Osteocyte (in vitro differentiated cells): Measurements from ENCODE around the gene DPP6. TPM values are rescaled to one million over a fixed set of nuclear protein-coding genes. Genes with fewer than 3 reads are reported as not detected.

Experiments
- DNase-seq: peaks from one replicate; pipeline ENCODE4 v3.0.0; 2021; ENCODE audit warnings: mixed read lengths; ENCODE audit not compliant: unreplicated experiment; ENCODE audit errors: extremely low spot score
- H3K27ac Mint-ChIP-seq: one replicate; pipeline ENCODE4 v1.8.0; 2021; ENCODE audit warnings: mild to moderate bottlenecking, mixed read lengths; ENCODE audit not compliant: unreplicated experiment
- H3K27me3 Mint-ChIP-seq: one replicate; pipeline ENCODE4 v1.8.0; 2021; ENCODE audit warnings: mixed read lengths; ENCODE audit not compliant: unreplicated experiment
- H3K36me3 Mint-ChIP-seq: one replicate; pipeline ENCODE4 v1.8.0; 2021; ENCODE audit warnings: mixed read lengths; ENCODE audit not compliant: unreplicated experiment
- H3K4me1 Mint-ChIP-seq: one replicate; pipeline ENCODE4 v1.8.0; 2021; ENCODE audit warnings: mixed read lengths; ENCODE audit not compliant: unreplicated experiment
- H3K4me3 Mint-ChIP-seq: one replicate; pipeline ENCODE4 v1.8.0; 2021; ENCODE audit warnings: mild to moderate bottlenecking, moderate library complexity, mixed read lengths; ENCODE audit not compliant: unreplicated experiment
- H3K9me3 Mint-ChIP-seq: one replicate; pipeline ENCODE4 v1.8.0; 2021; ENCODE audit warnings: mixed read lengths; ENCODE audit not compliant: unreplicated experiment
- total RNA-seq: library from RNA; stranded (reverse); gene quantifications from 2 replicates; pipeline ENCODE4 v1.2.1, GENCODE V29; 2021
- TF ChIP-seq, protein P1 (sequence below): fragments of 200-600 bp; sonication (generic); IDR thresholded peaks from 2 replicates; pipeline ENCODE4 v1.5.0; 2021; ENCODE audit warnings: antibody characterized with exemption, mild to moderate bottlenecking, moderate library complexity

The DPP6 gene
- total RNA-seq, 1 donor from 2014 or later = not detected

DNA sequence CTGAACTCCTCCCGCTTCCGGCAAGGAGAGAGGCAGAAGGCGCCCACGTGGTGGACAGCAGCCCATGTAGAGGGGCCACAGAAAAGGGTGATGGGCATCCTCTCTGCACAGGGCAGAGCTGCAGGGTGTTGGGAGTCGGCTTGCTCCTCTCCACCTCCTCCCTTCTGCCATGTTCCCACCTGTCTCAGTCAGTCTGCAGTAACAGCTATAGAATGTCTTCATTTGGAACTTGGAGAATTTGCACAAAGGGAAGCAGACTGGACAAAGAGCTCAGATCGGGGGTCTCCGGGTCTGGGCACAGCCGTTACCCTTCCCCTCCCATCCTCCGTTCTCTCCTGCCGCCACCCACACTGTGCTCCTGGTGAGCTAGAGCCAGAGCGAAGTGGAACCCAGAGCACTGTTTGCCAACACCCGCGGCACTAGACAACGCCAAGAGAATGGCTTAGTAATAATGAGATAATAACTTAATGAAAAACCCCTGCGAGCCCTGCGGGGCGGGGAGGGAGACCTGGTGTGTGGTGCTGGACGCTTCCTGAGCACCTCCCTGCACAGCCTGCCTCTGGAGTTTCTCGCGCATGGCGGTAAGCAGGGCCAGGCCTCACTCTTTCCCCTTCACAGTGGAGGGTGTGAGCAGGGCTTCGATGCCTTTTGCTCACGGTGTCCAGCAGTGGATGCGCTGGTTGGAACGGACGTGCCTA lies 696.0 kb downstream of the DPP6 start:
- Mint-ChIP-seq H3K36me3 (no peaks in the 10 kb centered on the region), H3K27me3 (no peaks in the 10 kb centered on the region), H3K4me3 (no peak overlapping the region), H3K4me1 (no peaks in the 10 kb centered on the region), H3K9me3 (peaks cover 43% of the 10 kb centered on the region), H3K27ac (no peak overlapping the region)
- TF ChIP-seq, protein P1, sequence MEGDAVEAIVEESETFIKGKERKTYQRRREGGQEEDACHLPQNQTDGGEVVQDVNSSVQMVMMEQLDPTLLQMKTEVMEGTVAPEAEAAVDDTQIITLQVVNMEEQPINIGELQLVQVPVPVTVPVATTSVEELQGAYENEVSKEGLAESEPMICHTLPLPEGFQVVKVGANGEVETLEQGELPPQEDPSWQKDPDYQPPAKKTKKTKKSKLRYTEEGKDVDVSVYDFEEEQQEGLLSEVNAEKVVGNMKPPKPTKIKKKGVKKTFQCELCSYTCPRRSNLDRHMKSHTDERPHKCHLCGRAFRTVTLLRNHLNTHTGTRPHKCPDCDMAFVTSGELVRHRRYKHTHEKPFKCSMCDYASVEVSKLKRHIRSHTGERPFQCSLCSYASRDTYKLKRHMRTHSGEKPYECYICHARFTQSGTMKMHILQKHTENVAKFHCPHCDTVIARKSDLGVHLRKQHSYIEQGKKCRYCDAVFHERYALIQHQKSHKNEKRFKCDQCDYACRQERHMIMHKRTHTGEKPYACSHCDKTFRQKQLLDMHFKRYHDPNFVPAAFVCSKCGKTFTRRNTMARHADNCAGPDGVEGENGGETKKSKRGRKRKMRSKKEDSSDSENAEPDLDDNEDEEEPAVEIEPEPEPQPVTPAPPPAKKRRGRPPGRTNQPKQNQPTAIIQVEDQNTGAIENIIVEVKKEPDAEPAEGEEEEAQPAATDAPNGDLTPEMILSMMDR = no peak
- DNase-seq = no peak

DNA sequence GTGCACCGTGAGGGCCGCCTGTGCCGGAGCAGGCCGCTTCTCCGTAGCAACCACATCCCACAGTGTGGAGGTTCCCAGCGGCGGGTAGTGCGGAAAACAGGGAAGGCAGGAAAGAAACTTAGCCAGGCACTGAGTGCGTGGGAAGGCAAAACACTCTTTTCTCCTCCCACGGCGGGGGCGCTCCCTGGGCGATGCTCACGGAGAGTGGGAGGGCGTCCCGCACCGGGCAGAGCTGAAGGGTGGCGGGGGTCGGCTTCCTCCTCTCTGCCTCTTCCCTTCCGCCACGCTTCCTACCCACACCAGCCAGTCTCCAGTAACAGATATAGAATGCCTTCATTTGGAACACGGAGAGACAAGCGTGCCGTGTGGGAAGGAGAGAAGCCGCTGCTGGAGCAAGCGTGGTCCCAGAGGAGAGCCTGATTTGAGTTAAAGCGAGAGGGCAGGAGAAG lies 698.2 kb downstream of the DPP6 start:
- H3K27me3 Mint-ChIP-seq = no peaks in the 10 kb centered on the region
- H3K36me3 Mint-ChIP-seq = no peaks in the 10 kb centered on the region
- H3K9me3 Mint-ChIP-seq = peaks cover 32% of the 10 kb centered on the region
- no peak overlapping the region for H3K4me3 Mint-ChIP-seq
- TF ChIP-seq, protein P1 = no peak
- no peak for DNase-seq
- H3K4me1 Mint-ChIP-seq = no peaks in the 10 kb centered on the region
- no peak overlapping the region for H3K27ac Mint-ChIP-seq

DNA sequence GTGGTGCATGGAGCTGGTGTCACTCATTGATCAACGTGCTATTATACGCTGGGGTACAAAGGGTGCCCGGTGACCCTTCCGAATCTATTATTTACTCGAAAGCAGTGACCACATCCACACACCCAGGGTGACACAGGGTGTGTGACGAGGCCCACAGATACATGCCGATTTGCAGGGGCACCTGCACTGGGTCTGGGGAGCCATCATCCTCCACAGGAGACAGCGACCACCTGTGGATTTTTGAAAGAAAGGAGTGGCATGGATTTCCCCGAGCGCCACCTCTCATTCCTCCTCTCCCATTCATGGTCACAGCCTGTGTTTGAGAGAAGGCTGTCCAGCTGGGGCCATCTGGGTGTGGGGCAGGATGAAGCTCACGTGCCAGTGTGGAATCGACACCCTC lies 701.0 kb downstream of the DPP6 start:
- TF ChIP-seq, protein P1 = no peak
- Mint-ChIP-seq H3K9me3 (peaks cover 23% of the 10 kb centered on the region), H3K27me3 (no peaks in the 10 kb centered on the region), H3K4me3 (no peak overlapping the region), H3K4me1 (no peaks in the 10 kb centered on the region), H3K27ac (no peak overlapping the region), H3K36me3 (no peaks in the 10 kb centered on the region)
- DNase-seq = no peak

DNA sequence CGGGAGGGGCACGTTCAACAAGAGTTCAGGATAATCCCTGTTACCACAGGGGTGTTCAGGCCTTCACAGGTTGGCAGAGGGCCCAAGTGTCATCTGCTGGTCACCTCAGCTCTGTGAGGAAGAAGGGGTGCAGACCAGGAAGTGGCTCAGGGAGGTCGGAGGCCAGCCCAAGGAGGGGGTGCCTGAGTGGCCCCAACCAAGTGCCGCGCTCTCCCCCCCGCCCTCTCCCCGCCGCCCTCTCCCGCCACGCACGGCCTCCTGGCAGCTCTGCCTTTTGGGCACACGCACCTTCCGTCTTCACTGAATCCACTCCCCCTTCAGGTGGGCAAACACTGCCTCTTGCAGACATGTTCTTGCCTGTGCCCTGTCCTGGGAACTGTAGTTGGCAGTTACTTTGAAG lies 705.6 kb downstream of the DPP6 start:
- H3K36me3 Mint-ChIP-seq = no peaks in the 10 kb centered on the region

DNA sequence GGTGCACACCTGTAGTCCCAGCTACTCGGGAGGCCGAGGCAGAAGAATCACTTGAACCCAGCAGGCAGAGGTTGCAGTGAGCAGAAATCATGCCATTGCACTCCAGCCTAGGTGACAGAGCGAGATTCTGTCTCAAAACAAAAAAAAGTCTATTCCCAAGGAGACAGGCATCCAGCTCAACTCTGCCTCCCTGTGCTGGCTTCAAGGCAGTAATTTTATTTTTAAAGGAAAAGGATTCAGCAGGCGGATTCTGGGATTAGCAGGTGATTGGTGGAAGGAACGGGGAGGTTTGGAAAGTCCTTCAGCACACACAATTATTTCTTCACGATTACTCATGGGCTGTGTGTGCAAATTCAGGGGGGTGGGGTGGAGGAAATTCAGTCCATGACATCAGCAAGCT lies 707.8 kb downstream of the DPP6 start:
- H3K9me3 Mint-ChIP-seq = peaks cover 42% of the 10 kb centered on the region
- H3K27me3 Mint-ChIP-seq = no peaks in the 10 kb centered on the region
- no peaks in the 10 kb centered on the region for H3K4me1 Mint-ChIP-seq
- no peaks in the 10 kb centered on the region for H3K36me3 Mint-ChIP-seq
- TF ChIP-seq, protein P1 = no peak
- no peak overlapping the region for H3K4me3 Mint-ChIP-seq
- H3K27ac Mint-ChIP-seq = no peak overlapping the region
- DNase-seq = no peak

More for the DNA sequence above, 705.6 kb downstream of the DPP6 start:
- Mint-ChIP-seq H3K27me3 (no peaks in the 10 kb centered on the region), H3K27ac (no peak overlapping the region), H3K9me3 (peaks cover 28% of the 10 kb centered on the region), H3K4me1 (no peaks in the 10 kb centered on the region), H3K4me3 (no peak overlapping the region)
- DNase-seq = no peak
- TF ChIP-seq, protein P1 = no peak
